ENCODE results near the gene ETF1.

ETF1 gene

DNA sequence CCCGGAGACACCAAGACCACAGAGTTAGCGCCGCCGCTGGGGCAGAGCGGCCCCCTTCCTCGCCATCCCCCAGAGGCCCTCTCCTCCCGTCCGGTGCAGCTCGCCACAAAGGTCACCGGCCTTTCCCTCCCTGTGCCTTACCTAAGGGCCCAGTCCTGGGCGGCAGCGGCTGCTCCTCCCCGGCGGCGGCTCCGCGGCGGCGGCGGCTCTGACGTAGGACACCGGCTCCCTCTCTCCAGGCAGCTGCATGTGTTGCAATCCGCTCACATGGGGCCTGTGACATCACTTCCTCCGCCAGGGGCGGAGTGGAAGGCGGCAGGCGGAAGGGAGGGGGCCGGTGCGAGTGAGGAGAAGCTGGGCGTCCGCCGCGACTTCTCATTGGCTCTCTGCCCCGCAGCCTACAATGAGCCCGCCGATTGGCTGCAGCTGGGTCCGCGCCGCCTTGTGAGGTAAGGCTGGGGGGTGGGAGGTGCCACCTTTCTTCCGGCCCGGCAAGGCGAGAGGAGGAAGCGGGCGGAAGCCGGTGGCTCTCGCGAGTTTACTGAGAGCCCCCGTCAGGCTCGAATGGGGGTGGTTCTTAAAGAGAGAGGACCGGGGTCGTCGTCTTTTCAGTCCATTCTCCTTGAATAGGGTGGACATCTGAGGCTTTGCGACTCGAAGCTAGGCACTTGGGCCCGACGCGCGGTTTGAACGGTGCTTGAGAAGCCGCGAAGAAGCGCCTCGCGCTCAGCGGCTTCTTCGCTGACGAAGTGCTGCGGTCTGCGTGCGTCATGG is at the start of gene ETF1:
TSS of gene ETF1 (minus strand) at position 281 of the 774 bp plus-strand sequence. CDS start 318 bp downstream, outside the sequence.
- FAIRE-seq, result peak; percentile 58

DNA sequence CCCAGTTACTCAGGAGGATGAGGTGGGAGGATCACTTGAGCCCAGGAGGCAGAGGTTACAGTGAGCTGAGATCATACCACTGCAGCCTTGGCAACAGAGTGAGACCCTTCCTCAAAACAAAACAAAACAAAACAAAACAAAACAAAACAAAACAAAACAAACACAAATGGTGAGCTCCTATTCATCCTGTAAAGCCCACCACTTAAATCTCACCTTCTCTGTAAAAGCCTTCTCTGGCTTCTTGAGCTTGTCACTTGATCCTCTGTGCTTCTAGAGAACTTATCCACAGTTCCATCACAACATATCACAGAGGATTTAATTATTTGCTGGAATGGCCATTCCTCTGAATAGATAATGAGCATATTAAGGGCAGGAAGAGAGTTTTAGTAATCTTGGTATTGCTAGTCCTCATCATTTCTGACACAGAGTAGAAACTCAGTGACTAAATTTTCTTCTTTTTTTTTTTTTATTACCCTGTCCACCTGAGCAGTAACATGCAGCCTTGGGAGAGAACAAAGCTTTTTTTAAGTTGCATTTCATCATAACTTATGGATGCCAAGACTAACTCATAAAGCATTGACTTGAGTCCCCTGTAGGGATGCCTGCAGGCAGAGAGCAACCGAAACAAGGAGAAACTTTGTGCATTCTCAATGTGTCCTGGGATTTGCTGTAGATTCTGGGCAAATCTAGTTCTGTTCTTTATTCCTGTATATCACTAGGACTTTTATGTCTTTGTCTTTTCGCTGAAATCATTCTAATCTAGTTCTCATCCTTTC is 45.2 kb upstream of the ETF1 start:
- FAIRE-seq, result no peak

DNA sequence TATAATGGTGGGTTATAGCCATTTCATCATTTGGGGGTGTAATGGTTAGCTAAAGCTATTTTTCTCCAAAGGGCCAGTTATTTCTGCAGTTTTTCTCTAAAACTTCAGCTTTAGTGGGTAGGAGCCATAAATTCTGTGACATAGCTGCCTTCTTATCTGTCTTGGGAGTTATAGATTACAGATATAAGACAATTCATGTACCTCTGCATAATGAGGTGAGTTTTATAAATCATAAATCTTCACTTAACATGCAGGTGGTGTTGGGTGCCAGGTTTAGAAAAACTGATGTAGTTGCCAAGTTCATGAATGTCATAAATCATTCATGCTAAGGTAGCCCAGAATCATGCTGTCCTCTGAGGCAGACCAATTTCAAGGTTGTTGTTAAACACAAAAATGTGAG is 42.1 kb upstream of the ETF1 start:
- no peak for FAIRE-seq

DNA sequence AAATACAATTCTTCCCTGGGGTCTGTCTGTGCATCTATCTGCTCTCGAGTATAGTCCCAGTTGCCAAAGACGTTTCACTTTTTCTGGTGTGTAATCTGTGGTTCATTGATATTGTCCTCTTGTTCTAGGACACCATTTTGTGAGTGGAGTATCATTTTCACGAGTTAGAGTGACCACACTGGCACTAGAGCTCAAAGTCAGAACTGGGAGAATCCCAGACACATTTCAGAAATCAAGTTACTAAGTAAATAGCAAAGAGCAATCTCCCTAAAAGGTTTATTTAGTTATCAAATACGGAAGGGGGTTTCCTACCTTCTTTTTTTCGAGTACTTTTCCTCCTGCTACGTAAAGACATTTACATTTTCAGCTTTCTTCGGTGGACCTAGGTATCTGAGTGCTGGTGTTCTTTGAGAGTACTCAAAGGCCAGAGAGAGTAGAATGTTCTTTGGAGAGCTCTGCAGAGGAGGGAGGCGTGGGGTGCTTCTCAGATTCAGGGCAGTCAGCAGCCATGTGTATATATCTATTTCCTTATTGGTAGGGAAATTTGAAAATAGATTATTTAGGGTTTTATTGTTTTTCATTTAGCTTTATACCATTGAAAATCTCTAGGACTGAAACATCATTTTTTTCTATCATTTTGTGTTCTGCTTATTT is 41.1 kb upstream of the ETF1 start:
- FAIRE-seq, result no peak

DNA sequence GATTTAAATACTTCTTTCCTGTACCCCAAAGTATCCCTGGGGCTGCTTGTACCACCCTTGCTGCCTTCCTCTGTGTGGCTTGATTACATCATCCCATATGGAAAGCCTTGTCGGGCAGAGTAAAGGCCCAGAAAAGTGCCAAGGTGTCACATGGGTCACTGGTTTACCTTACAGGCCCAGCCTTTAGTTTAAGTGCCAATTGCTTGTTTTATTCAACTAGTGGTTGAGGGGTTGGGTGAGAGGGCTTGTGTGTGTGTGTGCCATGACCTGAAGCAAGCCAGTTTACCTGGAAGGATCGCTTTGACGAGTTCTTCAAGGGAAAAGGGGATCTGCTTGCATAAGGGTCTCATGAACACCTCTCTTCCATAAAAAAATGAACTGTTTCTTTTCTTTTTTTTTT is 39.9 kb upstream of the ETF1 start:
- no peak for FAIRE-seq

DNA sequence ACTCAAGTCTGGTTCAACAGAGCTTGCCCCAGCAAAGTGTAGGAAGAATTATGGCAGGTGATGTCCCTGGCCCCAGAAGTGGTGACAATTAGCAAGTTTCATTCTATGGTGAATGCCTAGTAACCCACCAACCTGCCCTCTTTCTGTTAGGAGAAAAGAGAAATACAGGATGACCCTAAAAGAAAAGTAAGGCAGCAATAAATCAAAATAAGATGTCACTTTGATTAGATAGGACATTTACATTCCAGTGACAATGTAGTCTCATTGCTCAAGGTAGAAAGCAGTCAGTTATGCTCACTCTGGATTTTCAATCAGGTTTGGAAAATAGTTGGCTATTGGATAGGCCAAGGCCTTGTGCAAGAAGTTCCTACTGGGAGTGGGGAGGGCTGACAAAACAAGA is 37.7 kb upstream of the ETF1 start:
- no peak for FAIRE-seq

DNA sequence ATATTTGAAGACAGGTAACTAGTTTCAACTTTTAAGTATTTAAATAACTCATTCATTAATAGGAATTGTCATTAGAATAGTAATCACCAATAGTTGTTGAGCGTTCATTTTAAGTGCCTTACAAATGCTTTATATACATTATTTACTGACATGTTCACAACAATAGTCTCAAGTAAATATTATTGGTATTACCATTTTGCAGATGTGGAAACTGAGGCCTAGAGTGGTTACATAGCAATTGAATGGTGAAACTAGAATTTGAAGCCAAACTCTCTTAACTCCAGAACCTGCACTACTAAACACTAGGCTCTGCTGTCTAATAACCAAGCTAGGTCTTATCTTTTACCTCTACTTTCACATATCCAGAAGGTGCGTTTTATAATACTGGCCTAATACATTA is 37.0 kb upstream of the ETF1 start:
- FAIRE-seq, result no peak

DNA sequence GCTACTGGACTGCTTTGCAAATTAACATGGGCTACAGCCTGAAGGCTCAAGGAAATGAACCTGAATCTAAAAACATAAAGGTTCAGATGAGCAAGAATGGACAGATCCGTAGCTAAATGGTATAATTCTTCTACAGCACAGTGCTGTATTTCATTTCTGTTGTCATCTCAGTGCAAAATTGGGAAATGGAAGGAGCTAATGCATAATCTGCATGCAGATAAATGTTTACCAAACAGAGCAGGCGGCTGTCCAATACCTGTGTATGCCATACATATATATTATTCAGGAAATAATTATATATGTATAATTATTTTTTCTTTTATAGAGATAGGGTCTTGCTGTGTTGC is 36.5 kb upstream of the ETF1 start:
- FAIRE-seq, result no peak

DNA sequence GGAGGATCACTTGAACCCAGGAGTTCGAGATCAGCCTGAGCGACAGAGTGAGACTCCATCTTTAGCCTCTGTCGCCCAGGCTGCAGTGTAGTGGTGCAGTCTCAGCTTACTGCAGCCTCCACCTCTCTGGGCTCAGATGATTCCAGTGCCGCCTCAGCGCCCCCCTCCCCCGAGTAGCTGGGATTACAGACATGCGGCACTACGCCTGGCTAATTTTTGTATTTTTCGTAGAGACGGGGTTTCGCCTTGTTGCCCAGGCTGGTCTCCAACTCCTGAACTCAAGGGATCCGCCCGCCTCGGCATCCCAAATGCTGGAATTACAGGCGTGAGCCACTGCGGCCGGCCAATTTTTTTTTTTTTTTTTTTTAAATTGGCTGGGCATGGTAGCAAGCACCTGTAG is 34.4 kb upstream of the ETF1 start:
- no peak for FAIRE-seq

DNA sequence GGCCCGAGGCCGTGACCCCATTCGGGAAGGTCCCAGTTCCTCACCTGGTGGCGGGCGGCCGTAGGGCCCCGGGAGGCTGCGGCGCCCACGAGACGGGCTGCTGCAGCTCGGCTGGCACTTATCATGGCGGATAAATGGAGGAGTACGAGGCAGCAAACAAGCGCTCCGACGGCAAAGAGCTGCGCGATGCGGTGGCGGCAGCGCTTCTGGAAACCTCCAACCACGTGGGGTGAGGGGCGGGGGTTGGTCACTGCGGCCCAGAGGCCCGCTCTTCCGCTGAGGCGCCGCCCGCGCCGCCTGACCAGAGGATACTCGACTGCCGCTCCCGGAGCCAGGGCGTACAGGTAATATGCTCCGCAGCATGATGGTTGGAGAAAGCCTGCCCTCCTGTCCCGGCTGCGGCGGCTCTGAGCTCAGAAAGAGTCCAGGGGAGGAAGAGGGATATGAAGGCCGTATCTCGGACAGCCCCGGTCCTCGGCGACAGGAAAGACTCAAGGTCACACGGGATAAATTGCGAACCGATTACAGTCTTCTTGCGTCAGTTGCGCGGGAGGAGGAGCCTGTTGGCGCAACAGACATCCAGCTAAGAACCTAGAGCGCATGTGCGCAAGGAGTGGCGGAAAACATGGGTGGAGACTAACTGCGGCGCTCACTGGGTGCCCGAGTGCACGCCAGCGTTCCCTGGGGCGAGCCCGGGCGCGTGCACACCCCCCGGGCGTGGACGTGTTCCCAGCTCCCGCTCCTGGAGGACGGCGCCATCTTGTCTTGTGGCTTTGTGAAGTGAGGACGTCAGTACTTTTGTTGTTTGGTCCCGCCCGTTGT is 32.4 kb upstream of the ETF1 start, which contains the start of gene HSPA9:
TSS of gene HSPA9 (minus strand) at position 208 of the 822 bp plus-strand sequence. CDS start at position 125, 83 bp downstream.
- FAIRE-seq, result peak; percentile 21

DNA sequence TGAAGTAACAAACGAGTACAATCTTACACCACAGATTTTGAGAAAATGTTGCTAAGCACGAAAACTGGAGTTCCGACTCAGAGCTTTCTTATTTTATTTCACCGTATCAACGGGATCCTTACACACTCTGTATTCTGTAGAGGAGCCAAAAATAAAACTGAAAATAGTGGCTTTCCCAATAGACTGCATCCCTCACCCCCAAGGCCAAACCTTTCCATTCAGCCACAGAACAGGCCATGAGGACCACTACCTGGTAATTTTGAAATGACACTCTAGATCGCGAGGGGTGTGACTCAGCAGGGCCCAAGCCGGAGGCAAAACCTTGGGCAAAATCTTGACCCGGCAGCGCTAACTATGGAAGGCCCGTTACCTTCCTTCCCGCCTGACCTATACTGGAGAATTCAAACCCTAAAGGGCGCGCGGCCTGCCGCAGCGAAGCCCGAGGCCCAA is 31.7 kb upstream of the ETF1 start:
- no peak for FAIRE-seq

DNA sequence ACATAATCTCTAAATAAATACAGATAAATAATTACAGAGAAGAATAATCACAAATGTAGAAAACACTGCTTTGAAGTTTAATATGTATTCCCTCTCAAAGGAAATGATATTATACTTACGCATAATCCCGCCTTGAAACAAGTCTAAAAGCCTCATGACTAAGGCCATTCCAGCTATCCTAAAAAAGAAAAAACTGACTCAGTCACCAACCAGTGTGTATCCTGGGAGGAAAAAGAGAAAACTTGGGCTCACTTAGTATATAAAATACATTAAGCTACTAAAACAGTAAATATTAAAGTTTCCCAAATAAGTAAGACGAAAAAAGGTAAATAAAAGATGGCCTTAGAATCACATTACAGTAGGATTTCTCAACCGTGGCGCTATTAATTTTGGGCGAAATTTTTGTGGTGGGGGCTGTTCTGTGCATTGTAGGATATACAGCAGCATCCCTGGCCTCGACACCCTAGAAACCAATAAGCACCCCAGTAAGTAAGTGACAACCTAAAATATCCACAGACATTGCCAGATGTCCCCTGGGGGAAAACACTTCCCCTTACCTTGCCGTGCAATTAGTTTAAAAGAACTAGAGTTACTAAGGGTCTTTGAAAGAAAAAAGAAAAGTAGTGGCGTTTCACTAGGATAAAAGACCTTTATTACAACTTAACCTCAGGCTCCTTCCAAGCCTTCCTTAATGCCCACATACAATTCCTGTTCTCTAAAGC is 31.1 kb upstream of the ETF1 start:
- FAIRE-seq, result no peak

DNA sequence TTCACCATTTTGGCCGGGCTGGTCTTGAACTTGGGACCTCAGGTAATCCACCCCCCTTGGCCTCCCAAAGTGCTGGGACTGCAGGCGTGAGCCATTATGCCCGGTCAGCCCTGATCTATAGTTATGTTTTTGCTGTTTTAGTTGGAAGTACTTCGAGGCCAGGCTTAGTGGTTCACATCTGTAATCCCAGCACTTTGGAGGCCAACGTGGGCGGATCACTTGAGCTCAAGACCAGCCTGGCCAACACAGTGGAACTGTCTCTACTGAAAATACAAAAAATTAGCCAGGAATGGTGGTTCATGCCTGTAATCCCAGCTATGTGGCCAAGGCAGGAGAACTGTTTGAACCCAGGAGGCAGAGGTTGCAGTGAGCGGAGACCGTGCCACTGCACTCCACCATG is 30.2 kb upstream of the ETF1 start:
- FAIRE-seq, result no peak

DNA sequence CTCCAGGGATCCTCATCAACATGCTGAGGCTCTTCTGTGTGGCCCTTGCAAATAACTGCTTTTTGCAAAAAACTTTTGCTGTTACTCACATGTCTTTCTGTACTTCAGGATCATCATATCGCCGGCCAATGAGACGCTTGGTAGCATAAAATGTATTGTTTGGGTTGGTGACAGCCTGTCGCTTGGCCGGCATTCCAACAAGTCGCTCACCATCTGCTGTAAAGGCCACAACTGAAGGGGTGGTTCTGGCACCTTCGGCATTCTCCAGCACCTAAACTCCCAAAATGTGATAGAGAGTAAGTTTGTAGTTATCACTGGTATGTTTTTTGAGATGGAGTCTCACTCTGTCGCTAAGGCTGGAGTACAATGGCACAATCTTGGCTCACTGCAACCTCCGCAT is 27.8 kb upstream of the ETF1 start:
- no peak for FAIRE-seq

DNA sequence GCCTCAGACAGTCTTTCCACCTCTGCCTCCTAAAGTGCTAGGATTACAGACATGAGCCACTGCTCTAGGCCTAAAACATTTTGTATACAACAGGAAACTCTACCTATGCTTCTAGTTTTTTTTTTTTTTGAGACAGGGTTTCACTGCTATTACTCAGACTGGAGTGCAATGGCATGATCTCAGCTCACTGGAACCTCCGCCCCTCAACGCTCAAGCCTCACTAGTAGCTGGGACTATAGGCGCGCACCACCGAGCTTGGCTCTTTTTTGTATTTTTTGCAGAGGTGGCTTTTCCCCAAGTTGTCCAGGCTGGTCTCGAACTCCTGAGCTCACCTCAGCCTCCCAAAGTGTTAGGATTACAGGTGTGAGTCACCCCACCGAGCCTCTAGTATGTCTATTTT is 26.7 kb upstream of the ETF1 start:
- FAIRE-seq, result no peak

DNA sequence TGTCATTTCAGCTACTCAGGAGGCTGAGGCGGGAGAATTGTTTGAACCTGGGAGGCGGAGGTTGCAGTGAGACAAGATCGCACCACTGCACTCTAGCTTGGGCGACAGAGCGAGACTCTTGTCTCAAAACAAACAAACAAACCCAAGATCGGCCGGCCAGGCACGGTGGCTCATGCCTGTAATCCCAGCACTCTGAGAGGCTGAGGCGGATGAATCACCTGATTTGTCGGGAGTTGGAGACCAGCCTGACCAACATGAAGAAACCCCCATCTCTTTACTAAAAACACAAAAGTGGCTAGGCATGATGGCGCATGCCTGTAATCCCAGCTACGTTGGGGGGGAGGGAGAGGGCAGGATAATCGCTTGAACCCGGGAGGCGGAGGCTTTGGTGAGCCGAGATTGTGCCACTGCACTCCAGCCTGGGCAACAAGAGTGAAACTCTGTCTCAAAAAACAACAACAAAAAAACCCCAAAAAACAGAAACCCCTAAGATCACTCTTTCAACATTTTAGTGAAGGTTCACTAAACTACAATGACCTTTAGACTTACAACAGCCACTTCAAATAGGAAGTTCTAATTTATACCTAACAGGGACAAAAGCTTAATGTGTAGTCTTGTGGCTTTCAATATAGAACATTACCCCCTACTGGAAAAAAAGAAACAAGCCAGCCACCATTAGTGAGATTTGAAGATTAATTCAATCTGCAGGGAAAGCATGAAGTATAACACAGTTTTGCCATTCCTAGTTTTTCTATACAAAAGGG is 25.2 kb upstream of the ETF1 start:
- FAIRE-seq, result no peak

DNA sequence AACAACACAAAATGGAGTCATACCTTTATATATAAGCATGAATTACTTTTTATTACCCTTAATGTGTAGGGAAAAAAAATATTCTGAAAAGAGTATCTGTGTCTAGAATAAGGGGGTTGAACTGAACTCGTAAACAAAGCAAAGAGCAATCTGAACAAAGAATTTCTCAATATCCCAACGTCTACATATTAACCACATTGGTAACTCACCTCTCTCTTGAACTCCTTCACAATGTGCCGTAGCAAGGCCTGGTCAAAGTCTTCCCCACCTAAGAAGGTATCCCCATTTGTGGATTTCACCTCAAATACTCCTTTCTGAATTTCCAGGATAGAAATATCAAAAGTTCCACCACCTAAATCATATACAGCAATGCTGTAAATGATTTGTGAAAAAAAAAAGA is 23.8 kb upstream of the ETF1 start:
- FAIRE-seq, result no peak

DNA sequence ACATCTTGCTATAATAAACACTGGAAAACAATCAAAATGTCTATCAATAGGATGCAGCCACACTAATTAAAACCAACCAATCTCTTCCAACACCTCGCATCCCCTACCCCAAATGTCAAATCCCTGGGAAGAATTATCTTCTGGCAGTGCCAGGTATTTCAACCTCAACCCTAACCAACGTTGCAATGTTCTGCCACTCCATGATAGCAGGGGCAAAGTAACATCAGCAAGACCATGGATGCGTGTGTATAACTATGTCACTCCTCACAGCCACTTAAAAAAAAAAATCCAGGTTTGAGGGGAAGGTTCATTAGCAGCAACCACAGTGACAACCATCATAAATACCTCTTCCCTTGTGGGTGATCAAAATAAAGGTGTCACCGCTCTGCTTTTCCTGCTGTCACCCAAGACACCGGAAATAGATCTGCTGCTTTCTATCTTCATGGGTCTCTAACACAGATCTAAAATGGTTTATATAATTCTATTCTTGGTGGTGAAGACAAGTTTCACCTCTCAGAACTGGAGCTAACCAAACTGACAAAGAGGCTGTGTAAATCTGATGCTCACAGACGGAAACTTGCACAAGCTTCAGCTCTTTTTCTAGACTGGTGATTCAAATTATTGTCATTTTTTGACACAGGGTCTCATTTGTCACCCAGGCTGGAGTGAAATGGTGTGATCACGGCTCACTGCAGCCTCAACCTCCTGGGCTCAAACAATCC is 22.2 kb upstream of the ETF1 start:
- FAIRE-seq, result no peak

DNA sequence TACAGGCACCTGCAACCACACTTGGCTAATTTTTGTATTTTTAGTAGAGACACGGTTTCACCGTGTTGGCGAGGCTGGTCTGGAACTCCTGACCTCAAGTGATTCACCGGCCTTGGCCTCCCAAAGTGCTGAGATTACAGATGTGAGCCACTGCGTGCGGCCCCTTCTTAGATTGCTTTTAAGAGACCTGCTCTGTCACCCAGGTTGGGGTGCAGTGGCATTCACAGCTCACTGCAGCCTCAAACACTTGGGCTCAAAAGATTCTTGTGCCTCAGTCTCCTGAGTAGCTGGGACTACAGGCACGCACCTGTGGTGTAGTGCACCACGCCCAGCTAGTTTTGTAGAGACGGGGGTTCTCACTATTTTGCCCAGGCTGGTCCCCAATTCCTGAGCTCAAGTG is 21.2 kb upstream of the ETF1 start:
- FAIRE-seq, result no peak

DNA sequence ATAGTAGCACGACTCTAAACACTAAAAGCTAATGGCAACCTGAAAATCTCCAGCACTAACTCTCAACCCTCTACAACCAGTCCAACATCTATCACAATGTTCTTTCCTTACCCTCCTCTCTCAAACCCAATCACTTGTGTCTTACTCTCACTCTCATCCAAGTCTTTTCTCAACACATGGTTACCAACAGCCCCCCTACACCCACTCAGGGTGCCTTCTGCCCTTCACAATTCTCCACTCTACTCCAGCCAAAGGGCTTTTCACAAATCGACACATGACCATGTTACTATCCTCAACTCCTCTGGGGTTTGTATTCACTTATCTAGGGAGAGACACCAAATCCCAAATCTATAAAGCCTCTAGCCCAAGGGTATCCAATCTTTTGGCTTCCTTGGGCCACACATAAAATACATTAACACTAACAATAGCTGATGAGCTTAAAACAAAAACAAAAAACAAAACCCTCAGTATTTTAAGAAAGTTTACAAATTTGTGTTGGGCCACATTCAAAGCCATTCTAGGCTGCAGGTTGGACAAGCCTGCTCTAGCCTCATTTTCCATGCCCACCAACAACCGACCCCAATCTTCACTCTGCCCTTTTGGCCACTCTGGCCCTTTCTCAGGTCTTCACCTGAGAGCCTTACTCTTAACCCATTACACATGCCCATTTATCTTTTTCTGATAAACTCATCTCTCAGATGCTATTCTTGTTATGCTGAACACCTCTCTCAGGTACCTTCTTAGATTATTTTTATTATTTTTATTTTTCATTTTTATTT is 20.5 kb upstream of the ETF1 start:
- FAIRE-seq, result no peak
